Astrocyte (in vitro differentiated cells and primary cell): ENCODE measurements around the gene CDC6. TPM values are rescaled to one million over a fixed set of nuclear protein-coding genes. Genes with fewer than 3 reads are reported as not detected.
"Not testable (repeated sequence)": the region's sequence is repeated elsewhere in the genome, so short reads cannot be mapped to it uniquely, and the experiment has no call there.

ENCODE experiments used
- DNase-seq: peaks from one replicate; pipeline ENCODE4 v3.0.0-alpha.2; 2010; ENCODE audit warnings: low read depth
- FAIRE-seq: peaks from 2 replicates; lab custom pipeline; 2011; peaks lifted over from hg19 to GRCh38; lab: Jason Lieb, UNC
- H2AFZ ChIP-seq: 2 replicates; pipeline ENCODE4 v1.6.0; 2012; ENCODE audit warnings: low read depth, low read length, inconsistent platforms
- H3K27ac ChIP-seq: 2 replicates; pipeline ENCODE4 v1.5.1; 2011; ENCODE audit warnings: low read depth, low read length, inconsistent platforms
- H3K27me3 ChIP-seq: 2 replicates; pipeline ENCODE4 v1.6.0; 2011; ENCODE audit warnings: low read length, inconsistent platforms; ENCODE audit not compliant: insufficient read depth
- H3K36me3 ChIP-seq: 2 replicates; pipeline ENCODE4 v1.5.1; 2011; ENCODE audit warnings: low read length, inconsistent platforms; ENCODE audit not compliant: insufficient read depth
- H3K4me1 ChIP-seq: 2 replicates; pipeline ENCODE4 v1.5.1; 2011; ENCODE audit warnings: low read length, inconsistent platforms; ENCODE audit not compliant: insufficient read depth
- H3K4me2 ChIP-seq: 2 replicates; pipeline ENCODE4 v1.6.0; 2012; ENCODE audit warnings: low read length, inconsistent platforms
- H3K4me3 ChIP-seq: 2 replicates; pipeline ENCODE4 v1.5.1; 2011; ENCODE audit warnings: low read depth, mild to moderate bottlenecking, low read length, inconsistent platforms; ENCODE audit not compliant: insufficient read depth
- H3K79me2 ChIP-seq: 2 replicates; pipeline ENCODE4 v1.6.0; 2012; ENCODE audit warnings: mild to moderate bottlenecking, low read length, inconsistent platforms; ENCODE audit not compliant: insufficient read depth
- H3K9ac ChIP-seq: 2 replicates; pipeline ENCODE4 v1.6.0; 2012; ENCODE audit warnings: mild to moderate bottlenecking, low read length, inconsistent platforms
- H3K9me3 ChIP-seq: 2 replicates; pipeline ENCODE4 v1.5.1; 2012; ENCODE audit warnings: low read depth, mild to moderate bottlenecking, low read length, inconsistent platforms; ENCODE audit not compliant: insufficient read depth
- H4K20me1 ChIP-seq: 2 replicates; pipeline ENCODE4 v1.6.0; 2012; ENCODE audit warnings: low read length, inconsistent platforms; ENCODE audit not compliant: insufficient read depth
- H3K27ac Mint-ChIP-seq: one replicate; pipeline ENCODE4 v1.8.0; 2021; ENCODE audit warnings: mild to moderate bottlenecking, mixed read lengths; ENCODE audit not compliant: unreplicated experiment
- H3K27me3 Mint-ChIP-seq: one replicate; pipeline ENCODE4 v1.8.0; 2021; ENCODE audit warnings: low read depth, mixed read lengths; ENCODE audit not compliant: unreplicated experiment
- H3K36me3 Mint-ChIP-seq: one replicate; pipeline ENCODE4 v1.8.0; 2021; ENCODE audit warnings: low read depth, mixed read lengths; ENCODE audit not compliant: unreplicated experiment
- H3K4me1 Mint-ChIP-seq: one replicate; pipeline ENCODE4 v1.8.0; 2021; ENCODE audit warnings: low read depth, mixed read lengths; ENCODE audit not compliant: unreplicated experiment
- H3K4me3 Mint-ChIP-seq: one replicate; pipeline ENCODE4 v1.8.0; 2021; ENCODE audit warnings: mild to moderate bottlenecking, moderate library complexity, mixed read lengths; ENCODE audit not compliant: unreplicated experiment
- H3K9me3 Mint-ChIP-seq: one replicate; pipeline ENCODE4 v1.8.0; 2021; ENCODE audit warnings: mild to moderate bottlenecking, mixed read lengths; ENCODE audit not compliant: unreplicated experiment
- CTCF ChIP-seq: IDR thresholded peaks from 2 replicates; pipeline ENCODE4 v1.5.1; 2011; ENCODE audit warnings: low read depth, mild to moderate bottlenecking, inconsistent platforms, low read length, moderate library complexity; ENCODE audit not compliant: insufficient read depth
- EZH2 ChIP-seq: IDR thresholded peaks from 2 replicates; pipeline ENCODE4 v1.6.1; 2012; ENCODE audit warnings: mild to moderate bottlenecking, low read length, inconsistent platforms; ENCODE audit not compliant: insufficient read depth
- total RNA-seq: library from RNA; stranded (reverse); gene quantifications from 2 replicates; pipeline ENCODE4 v1.2.1, GENCODE V29; 2021

Gene CDC6
- total RNA-seq, 1 donor from 2014 or later, result 14.4 TPM

- Histone ChIP-seq H3K36me3 (peaks cover 42% of the 10 kb centered on the region), H3K4me3 (no peak overlapping the region), H4K20me1 (no peaks in the 10 kb centered on the region), H3K27ac (no peak overlapping the region), H3K9me3 (no peaks in the 10 kb centered on the region), H3K4me1 (peaks cover 4% of the 10 kb centered on the region), H2AFZ (no peak overlapping the region), H3K9ac (no peak overlapping the region), H3K27me3 (no peaks in the 10 kb centered on the region), H3K4me2 (no peak overlapping the region), H3K79me2 (no peaks in the 10 kb centered on the region)
- no peak for FAIRE-seq
- Mint-ChIP-seq H3K36me3 (no peaks in the 10 kb centered on the region), H3K4me3 (no peak overlapping the region), H3K27me3 (no peaks in the 10 kb centered on the region), H3K27ac (no peak overlapping the region), H3K9me3 (no peaks in the 10 kb centered on the region), H3K4me1 (peaks cover 5% of the 10 kb centered on the region)
- TF ChIP-seq EZH2 (no peak), CTCF (no peak)
- no peak for DNase-seq
These were observed 9.8 kb downstream of the CDC6 start for GRCh38 chr17:40297511-40297910.

GRCh38 chr17:40298726-40299125, 11.0 kb downstream of the CDC6 start:
- H3K9me3 Mint-ChIP-seq, result no peaks in the 10 kb centered on the region
- H3K4me2 ChIP-seq, result no peak overlapping the region
- FAIRE-seq (no peak), DNase-seq (peak; percentile 63)
- H3K79me2 ChIP-seq, result no peaks in the 10 kb centered on the region
- H4K20me1 ChIP-seq, result peaks cover 6% of the 10 kb centered on the region
- H3K4me3 ChIP-seq, result no peak overlapping the region
- H3K4me3 Mint-ChIP-seq, result no peak overlapping the region
- no peak for TF ChIP-seq CTCF
- TF ChIP-seq EZH2, result no peak
- H2AFZ ChIP-seq, result no peak overlapping the region
- no peaks in the 10 kb centered on the region for H3K27me3 Mint-ChIP-seq
- H3K27ac Mint-ChIP-seq, result no peak overlapping the region
- H3K27me3 ChIP-seq, result no peaks in the 10 kb centered on the region
- H3K9me3 ChIP-seq, result no peaks in the 10 kb centered on the region
- no peaks in the 10 kb centered on the region for H3K36me3 Mint-ChIP-seq
- peaks cover 11% of the 10 kb centered on the region for H3K4me1 ChIP-seq
- H3K27ac ChIP-seq, result no peak overlapping the region
- peaks cover 13% of the 10 kb centered on the region for H3K4me1 Mint-ChIP-seq
- no peak overlapping the region for H3K9ac ChIP-seq
- H3K36me3 ChIP-seq, result peaks cover 37% of the 10 kb centered on the region

GRCh38 chr17:40299159-40299757, 11.6 kb downstream of the CDC6 start:
- peaks cover 16% of the 10 kb centered on the region for H3K4me1 ChIP-seq
- H3K27me3 ChIP-seq, H2AFZ ChIP-seq, H3K79me2 ChIP-seq, H3K36me3 Mint-ChIP-seq, H3K4me3 ChIP-seq, H3K4me3 Mint-ChIP-seq, H3K4me2 ChIP-seq, H3K27me3 Mint-ChIP-seq, H3K27ac Mint-ChIP-seq, H3K9me3 Mint-ChIP-seq, H3K9ac ChIP-seq, DNase-seq, H3K9me3 ChIP-seq, FAIRE-seq, H3K27ac ChIP-seq: not testable (repeated sequence)
- peaks cover 11% of the 10 kb centered on the region for H4K20me1 ChIP-seq
- peaks cover 32% of the 10 kb centered on the region for H3K36me3 ChIP-seq
- peaks cover 18% of the 10 kb centered on the region for H3K4me1 Mint-ChIP-seq
